GM21717 (cell line): ENCODE data around the gene KANK2.

Source experiments
- ATAC-seq: cut with Tn5 transposase; IDR thresholded peaks from one replicate; pipeline ENCODE4 v1.9.1; 2021; ENCODE audit warnings: mild to moderate bottlenecking, moderate library complexity; ENCODE audit not compliant: unreplicated experiment

Gene KANK2

DNA sequence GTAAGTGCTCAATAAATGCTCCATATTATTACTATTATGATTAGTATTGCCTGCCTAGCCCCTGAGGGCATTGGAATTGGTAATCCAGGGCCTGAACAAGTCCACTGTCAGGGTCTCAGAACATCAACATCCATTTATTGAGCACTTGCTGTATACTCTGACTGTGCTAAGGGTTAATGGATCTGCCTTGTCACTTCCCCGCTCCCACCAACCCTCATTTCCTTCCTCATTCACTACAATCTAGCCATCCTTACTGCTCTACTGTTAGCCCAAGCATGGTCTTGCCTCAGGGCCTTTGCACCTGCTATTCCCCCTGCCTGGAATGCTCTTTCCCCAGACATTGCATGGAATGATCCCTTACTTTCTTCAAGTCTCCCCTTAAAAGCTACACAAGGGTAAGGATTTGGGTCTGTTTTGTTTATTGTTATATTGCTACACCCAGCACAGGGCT is 29.4 kb upstream of the KANK2 start:
- no peak for ATAC-seq

DNA sequence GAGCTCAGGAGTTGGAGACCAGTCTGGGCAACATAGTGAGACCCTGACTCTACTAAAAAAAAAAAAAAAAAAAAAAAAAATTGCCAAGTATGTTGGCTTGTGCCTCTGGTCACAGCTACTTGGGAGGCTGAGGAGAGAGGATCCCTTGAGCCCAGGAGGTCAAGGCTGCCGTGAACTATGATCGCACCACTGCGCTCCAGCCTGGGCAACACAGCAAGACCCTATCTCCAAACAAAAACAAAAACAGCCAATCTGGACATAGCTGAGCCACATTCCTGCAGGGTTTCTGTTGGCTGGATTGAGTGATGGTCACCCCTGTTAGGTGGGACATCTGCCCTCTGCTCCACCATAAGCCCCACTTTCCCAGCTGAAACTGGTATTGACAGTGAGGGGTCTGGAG is 28.5 kb upstream of the KANK2 start:
- ATAC-seq = no peak

DNA sequence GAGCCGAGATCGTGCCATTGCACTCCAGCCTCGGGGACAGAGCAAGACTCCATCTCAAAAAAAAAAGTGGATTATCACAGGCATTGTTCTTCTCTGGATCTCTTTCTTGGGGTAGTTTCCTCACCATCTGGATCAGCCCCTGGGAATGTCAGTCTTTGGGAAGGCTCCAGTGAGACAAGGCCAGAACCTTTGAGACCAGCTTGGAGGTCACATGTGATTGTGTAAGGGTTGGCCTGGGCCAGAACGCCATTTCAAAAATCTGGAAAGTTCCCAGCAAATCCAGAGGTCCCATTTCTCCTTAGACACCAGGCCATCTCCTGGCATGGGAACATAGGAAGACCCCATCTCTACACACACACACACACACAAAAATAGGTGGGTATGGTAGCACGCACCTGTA is 27.8 kb upstream of the KANK2 start:
- ATAC-seq = no peak

DNA sequence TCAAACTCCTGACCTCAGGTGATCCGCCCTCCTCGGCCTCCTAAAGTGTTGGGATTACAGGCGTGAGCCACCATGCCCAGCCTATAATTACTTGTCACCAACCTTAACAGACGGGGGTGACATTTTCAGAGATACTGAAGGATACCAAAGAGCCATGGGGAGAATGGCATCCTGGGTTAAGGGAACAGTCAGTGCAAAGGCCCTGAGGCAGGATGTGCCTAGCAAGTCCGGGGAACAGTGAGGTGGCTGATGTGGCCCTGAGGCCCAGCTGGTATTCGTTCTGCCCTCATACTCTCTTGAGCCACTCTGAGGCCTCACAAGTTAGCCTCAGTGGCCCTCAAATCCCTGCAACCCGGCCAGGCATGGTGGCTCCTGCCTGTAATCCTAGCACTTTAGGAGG is 27.1 kb upstream of the KANK2 start:
- ATAC-seq = no peak

DNA sequence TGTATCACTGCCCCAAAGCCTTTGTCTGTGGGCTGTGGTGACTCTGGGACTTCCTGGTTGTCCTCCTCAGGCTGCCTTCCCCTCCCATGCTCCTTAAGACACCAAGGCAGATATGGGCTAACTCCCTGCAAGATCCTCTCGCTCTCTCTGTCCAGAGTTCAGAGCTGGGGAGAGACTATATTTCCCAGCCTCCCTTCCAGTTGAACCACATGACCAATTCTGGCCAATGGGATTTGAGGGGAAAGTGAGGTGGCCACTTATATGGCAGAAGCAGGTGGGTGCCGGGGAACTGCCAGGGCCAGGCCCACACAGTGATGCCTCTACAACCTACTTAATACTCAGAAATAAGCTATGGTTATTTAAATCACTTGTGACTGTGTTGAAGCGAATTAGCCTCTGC is 25.9 kb upstream of the KANK2 start:
- ATAC-seq = no peak

DNA sequence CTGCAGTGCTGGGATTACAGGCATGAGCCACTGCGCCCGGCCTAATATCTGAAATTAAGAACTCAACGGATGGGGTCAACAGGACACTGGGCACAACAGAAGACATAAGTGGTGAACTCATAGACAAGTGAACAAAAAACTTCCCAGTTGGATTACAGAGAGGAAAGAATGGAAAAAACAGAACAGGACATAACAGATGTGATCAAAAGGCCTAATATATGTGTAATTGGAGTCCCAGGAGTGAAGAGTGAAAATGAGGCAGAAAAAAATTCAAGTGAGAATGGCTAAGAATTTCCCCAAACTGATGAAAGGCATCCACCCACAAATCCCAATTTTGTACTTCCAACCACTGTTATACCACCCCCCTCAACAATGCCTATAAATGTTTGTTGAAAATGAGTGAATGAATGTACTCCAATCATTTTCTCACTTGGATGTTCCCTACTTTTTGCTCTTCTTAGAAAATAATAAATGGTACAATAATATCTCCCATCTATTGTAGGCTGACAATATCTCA is 23.8 kb upstream of the KANK2 start:
- ATAC-seq = no peak

DNA sequence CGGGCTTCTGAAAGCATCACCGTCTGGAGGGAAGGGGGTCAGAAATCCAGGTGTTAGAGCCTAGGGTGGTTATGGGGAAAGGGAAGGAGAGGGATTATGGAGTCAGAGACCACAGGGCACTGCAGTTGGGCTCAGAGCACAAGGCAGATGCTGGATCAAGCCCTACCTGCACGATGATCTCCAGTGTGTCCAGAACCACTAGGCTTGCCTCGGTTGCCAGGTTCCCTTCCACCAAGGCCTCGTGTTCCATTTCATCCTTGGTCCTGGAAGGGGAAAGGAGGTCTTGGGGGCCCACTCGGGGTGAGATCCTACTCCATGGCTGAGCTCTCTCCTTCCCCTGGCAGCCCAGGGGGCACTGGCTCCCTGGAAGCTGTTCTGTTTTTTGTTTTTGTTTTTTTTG is 17.0 kb upstream of the KANK2 start:
- ATAC-seq = no peak

DNA sequence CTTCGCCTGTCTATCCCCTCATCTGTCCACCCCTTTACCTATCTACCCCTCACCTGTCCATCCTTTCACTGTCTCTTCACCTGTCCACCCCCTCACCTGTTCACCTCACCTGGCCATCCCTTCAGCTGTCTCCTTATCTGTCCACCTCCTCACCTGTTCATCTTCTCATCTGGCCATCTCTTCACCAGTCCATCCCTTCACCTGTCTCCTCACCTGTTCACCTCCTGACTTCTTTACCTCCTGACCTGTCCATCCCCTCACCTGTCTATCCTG is 13.2 kb upstream of the KANK2 start:
- ATAC-seq = no peak

DNA sequence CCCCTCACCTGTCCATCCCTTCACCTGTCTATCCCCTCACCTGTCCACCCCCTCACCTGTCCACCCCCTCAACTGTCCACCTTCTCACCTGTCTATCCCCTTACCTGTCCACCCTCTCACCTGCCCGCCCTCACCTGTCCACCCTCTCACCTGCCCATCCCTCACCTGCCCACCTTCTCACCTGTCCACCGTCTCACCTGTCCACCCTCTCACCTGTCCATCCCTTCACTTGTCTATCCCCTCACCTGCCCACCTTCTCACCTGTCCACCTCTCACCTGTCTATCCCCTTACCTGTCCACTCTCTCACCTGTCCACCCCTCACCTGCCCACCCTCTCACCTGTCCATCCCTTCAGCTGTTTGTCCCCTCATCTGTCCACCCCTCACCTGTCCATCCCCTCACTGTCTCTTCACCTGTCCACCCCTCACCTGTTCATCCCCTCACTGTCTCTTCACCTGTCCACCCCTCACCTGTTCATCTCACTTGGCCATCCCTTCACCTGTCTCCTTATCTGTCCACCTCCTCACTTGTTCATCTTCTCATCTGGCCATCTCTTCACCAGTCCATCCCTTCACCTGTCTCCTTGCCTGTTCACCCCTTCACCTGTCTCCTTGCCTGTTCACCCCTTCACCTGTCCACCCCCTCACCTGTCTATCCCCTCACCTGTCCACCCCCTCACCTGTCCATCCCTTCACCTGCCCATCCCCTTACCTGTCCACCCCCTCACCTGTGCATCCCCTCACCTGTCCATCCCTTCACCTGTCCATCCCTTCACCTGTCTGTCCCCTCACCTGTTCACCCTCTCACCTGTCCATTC is 12.7 kb upstream of the KANK2 start:
- no peak for ATAC-seq

DNA sequence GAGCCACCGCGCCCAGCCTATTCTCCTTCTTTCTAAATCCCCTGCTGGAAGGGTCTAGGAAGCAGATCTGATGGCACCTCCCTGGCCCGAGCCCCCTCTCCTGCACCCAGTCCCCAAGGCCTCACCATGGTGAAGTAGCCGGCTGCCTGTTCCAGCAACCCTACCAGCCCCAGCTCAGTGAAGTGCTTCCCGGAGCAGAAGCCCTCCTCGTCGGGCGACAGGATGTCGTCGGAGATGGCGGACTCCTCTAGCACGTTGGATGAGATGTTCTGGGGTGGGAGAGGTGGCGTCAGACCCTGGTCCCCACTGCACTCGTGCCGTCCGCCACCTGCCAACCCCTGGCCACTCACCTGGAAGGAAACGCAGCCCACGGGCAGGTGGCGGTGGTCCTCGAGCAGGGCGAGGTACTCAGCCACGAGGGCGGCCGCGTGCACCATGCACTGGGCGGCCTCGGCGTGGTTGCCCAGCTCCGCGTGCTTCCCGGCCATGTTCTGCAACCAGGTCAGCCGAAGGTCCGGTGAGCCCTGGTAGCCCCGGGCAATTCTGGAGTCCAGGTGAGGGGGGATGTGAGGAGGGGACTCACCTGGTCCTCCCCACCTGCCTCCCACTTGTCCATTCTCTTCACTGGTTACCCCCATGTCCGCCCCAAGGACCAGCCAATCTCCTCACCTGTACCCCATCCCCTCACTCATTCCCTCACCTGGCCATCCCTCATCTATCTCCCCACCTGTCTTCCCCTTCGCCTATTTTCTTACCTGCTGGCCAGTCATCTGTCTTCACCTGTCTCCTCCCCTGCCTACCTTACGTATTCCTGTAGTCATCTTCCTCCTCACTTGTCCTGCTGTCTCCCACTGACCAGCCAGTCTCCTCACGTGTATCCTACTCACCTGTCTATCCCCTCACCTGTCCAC is 11.5 kb upstream of the KANK2 start:
- no peak for ATAC-seq

DNA sequence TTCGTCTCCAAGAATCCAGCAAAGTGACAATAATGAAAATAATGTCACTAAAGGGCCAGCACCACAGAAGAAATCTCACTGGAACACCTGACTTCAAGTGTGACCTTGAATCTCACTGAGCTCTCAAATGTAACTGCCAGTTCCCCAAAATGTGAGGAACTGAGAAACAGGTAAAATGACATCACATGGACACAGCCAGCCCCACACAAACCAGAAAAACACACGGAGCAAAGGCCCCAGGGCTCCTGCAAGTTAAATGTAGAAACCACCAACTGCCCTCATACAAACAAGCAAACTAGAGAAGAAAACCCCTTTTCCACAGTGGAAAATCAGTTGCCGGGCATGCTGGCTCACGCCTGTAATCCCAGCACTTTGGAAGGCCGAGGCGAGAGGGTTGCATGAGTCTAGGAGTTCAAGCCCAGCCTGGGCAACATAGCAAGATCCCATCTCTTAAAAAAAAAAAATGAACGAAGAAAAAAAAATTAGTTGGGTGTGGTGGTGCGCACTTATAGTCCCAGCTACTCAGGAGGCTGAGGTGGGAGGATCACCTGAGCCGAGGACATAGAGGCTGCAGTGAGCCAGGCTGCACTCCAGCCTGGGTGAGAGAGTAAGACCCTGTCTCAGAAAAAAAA is 8.7 kb upstream of the KANK2 start:
- no peak for ATAC-seq

DNA sequence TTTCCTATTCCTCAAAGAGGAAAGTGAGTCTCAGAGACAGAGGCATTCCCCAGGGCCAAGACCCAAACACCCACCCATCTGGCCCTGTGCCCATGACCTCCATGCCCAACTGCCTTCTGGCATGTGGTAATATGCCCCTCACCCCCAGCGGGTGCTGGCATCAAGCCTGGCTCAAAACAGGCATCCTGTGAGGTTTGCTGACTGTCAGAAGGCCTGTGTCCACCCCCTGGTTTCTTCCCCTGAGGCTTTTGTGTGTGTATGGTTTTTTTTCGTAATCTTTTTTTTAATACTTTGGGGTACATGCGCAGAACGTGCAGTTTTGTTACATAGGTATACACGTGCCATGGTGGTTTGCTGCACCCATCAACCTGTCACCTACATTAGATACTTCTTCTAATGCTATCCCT is 7.6 kb upstream of the KANK2 start:
- ATAC-seq = no peak

DNA sequence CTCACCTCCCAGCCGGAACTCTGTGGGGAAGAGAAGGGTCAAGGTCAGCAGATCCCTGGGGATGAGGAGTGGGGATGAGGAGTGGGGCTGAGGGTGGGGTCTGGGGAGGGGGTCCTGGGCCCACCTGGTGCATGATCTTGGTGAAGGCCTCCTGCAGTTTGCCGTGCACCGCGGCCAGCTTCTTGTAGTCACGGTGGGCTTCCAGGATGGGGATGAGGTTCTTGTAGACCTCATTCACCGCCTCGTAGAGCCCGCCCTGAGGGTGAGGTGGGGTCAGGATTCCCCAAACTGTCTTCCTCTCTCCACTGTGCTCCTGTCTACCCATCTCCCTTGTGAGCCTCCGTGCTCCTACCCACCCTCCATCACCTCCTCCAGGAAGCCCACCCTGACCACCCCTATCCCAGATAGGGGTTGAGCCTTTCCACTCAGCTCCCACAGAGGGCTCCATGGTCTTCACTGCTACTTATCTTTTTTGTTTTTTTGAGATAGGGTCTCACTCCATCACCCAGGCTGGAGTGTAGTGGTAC is 6.8 kb upstream of the KANK2 start:
- ATAC-seq = no peak

DNA sequence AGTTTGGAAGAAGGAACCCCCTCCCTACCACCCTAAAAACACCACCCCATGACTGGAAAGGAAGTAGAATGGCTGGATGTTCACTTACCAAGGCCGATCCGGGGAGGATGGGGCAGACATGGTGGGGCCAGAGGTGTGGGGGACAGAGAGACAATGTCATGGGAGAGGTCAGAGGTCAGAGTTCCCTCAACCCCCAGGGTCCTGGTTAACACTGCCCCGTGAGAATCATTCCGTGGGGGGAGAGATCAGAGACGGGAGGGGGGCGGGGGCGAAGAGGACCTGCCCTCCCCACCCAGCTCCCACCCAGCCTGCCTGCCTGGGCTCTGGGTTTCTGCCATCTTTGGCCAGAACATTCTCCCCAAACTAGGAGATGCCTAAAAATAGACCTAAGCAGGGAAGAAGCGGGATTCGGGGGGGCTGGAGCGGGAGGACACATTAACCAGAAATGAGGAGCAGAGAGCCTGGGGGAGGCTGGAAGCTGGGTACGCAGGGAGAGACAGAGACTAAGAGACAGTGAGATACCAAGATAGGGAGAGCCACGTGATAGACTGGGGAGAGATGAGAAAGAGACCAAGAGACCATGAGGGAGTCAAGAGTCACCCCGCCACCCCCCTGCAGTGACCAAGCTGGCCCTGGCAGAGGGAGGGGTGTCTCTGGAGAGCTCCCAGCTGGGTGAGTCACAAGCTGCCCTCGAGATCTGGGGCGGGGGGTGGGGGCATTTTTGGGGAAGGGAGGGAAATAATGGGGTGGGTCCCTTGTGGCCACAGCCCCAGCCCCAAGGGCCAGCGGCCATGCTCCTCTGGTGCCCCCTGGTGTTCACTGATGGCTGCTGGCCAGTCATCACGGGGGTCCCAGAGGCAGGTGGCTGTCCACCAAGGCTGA is 6.1 kb upstream of the KANK2 start:
- ATAC-seq = no peak

DNA sequence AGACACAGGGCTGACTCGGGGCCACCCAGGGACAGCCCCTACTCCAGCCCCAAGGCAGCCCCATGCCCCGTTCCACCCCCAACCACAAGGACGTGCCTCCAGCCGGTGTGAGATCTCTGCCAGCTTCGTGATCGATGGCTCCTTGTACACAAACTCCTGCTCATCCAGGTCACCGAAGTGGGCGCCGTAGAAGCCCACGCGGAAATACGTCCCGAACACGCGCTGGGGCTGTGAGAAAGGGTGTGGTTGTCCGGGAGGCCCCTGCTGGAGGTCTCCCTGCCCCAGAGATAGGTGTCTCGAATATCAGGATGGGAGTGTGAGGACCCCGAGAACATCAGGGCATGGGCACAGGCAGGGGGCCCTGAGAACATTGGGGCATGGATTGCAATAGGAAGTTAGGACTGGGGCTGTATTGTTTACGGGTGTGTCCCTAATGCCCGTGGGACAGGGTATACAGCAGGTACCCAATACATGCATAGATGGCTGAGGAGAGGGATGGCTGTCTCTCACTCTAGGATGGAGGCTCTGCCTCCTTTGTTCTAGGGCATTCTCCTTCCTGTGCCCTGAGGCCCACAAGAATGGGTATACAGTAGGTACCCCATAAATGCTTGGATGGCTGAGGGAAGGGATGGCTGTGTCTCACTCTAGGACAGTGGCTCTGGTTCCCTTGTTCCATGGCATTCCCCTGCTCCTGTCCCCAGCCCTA is 5.3 kb upstream of the KANK2 start:
- no peak for ATAC-seq

DNA sequence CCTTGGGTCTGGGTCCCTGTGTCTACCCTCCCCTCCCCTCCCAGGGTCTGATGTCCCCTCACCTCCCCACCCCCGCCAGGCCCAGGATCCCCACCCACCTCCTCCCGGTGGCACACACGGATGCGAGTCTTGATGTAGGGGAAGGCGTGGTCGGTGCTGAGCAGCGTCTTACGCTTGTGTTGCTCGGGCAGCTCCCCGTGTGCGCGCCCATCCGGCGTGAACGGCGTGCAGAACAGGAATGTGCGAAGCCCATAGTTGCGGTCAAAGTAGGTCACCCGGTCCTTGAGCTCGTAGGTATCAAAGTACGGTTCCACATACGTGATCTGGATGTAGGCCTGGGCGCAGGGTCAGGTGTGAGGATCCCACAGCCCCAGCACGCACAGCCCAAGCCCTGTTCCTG is 4.4 kb upstream of the KANK2 start:
- ATAC-seq = no peak

DNA sequence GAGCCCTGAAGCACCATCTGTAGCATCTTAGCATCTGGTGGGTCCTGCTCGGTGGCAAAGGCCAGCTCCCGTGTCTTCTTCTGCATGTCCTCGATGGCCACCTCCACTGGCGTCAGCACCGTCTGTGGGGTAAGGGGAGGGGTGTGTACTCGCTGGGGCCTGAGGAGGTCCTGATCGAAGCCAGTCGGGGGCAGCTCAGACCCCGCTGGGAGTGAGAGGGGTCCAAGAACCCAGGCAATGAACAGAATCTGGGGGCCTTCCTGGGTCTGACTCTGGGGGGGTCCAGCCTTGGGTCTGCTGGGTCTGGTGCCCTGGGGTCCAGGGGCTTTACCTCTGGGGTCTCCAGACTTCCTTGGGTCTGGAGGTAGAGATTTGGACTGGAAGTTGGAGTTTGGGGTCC is 3.6 kb upstream of the KANK2 start:
- no peak for ATAC-seq

DNA sequence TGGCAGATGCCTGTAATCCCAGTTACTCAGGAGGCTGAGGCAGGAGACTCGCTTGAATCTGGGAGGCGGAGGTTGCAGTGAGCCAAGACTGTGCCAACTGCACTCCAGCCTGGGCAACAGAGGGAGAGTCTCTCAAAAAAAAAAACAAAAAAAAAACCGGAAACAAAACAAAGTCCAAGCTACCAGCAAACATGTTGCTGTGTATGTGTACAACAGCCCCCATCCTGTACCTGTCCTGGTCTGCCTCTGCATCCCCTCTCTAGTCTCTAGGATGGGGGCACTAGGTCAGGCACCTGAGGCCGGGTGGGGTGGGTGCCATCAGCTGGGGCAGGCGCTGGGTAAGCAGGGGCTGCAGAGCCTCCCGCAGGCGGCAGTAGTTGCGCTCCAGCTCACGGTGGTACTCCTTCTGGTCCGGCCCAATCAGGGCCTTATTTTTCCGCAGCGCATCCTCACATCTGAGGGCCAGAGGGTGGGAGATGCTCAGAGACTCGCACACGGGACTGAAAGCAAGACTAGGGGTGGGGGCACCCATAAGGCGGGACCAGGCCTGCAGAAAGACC is 2.8 kb upstream of the KANK2 start:
- no peak for ATAC-seq

DNA sequence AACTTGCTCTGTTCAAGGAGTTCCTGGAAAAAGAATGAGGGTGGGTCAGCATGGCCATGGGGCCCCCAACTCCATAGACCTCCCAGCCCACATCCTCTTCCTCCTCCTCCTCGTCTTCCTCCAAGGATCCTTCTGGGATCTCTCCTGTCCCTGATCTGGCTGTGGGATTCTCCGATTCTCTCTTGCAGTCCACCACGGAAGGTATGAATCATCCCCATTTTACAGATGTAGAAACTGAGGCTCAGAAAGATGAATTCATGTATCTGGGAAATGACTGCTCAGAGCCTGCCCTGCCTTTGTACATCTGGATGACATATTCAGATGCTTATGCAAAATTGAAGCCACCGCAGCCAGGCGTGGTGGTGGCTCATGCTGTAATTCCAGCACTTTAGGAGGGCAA is 2.2 kb upstream of the KANK2 start:
- ATAC-seq = no peak
